NB4 (cell line): ENCODE results near the gene SLC7A7.

ENCODE experiments used
- POLR2A ChIP-seq: IDR thresholded peaks from 2 replicates; pipeline ENCODE4 v1.6.1; 2011; ENCODE audit warnings: mild to moderate bottlenecking; ENCODE audit not compliant: insufficient read length; ENCODE audit errors: extremely low read depth
- TF ChIP-seq, protein P1 (sequence below): IDR thresholded peaks from one replicate; pipeline ENCODE4 v1.5.1; 2012; ENCODE audit warnings: low read depth, low read length

GRCh38 chr14:22766457-22767322 lies 48.5 kb downstream of the SLC7A7 start, which contains the start of gene OXA1L:
- TF ChIP-seq POLR2A, result peak; percentile 82
- TF ChIP-seq, protein P1, sequence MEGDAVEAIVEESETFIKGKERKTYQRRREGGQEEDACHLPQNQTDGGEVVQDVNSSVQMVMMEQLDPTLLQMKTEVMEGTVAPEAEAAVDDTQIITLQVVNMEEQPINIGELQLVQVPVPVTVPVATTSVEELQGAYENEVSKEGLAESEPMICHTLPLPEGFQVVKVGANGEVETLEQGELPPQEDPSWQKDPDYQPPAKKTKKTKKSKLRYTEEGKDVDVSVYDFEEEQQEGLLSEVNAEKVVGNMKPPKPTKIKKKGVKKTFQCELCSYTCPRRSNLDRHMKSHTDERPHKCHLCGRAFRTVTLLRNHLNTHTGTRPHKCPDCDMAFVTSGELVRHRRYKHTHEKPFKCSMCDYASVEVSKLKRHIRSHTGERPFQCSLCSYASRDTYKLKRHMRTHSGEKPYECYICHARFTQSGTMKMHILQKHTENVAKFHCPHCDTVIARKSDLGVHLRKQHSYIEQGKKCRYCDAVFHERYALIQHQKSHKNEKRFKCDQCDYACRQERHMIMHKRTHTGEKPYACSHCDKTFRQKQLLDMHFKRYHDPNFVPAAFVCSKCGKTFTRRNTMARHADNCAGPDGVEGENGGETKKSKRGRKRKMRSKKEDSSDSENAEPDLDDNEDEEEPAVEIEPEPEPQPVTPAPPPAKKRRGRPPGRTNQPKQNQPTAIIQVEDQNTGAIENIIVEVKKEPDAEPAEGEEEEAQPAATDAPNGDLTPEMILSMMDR, result no peak
